Liver (tissue), 9 donors: ENCODE measurements around the gene SLIT3. TPM values are rescaled to one million over a fixed set of nuclear protein-coding genes. Genes with fewer than 3 reads are reported as not detected.

Experiments used
- DNase-seq: peaks from one replicate; pipeline ENCODE4 v3.0.0-alpha.2; 2017; ENCODE audit warnings: low spot score
- H3K27ac ChIP-seq, 2 donors: one replicate each; pipeline ENCODE4 v1.7.0; 2013; ENCODE audit warnings: inconsistent platforms in 2 of 2, low read length in 2 of 2, control low read depth in 1 of 2, low read depth in 1 of 2, mild to moderate bottlenecking in 1 of 2
- H3K27me3 ChIP-seq, 4 donors: one replicate each; pipeline versions ENCODE4 v1.6.1 to v1.7.0; 2013; ENCODE audit warnings: low read length in 3 of 4, inconsistent platforms in 1 of 4, mild to moderate bottlenecking in 1 of 4, moderate library complexity in 1 of 4; ENCODE audit not compliant: control insufficient read depth in 4 of 4, insufficient read depth in 4 of 4
- H3K36me3 ChIP-seq, 4 donors: one replicate each; pipeline versions ENCODE4 v1.6.1 to v1.7.0; 2013; ENCODE audit warnings: low read length in 3 of 4, mild to moderate bottlenecking in 3 of 4, low read depth in 1 of 4, moderate library complexity in 1 of 4; ENCODE audit not compliant: control insufficient read depth in 4 of 4, insufficient read depth in 3 of 4
- H3K4me1 ChIP-seq, 4 donors: one replicate each; pipeline versions ENCODE4 v1.6.1 to v1.7.0; 2013; ENCODE audit warnings: low read length in 3 of 4, mild to moderate bottlenecking in 3 of 4, moderate library complexity in 1 of 4; ENCODE audit not compliant: control insufficient read depth in 4 of 4, insufficient read depth in 4 of 4
- H3K4me3 ChIP-seq, 3 donors: one replicate each; pipeline versions ENCODE4 v1.6.1 to v1.7.0; 2013; ENCODE audit warnings: low read length in 3 of 3, control low read depth in 1 of 3, low read depth in 1 of 3, mild to moderate bottlenecking in 1 of 3
- H3K9ac ChIP-seq, 2 donors: one replicate each; pipeline ENCODE4 v1.7.0; 2013; ENCODE audit warnings: low read length in 2 of 2, mild to moderate bottlenecking in 2 of 2, moderate library complexity in 2 of 2, control low read depth in 1 of 2, low read depth in 1 of 2
- H3K9me3 ChIP-seq, 4 donors: one replicate each; pipeline versions ENCODE4 v1.6.1 to v1.7.0; 2013; ENCODE audit warnings: low read length in 3 of 4; ENCODE audit not compliant: control insufficient read depth in 4 of 4
- ATF3 ChIP-seq: IDR thresholded peaks from 2 replicates; pipeline ENCODE4 v1.6.1; 2016; ENCODE audit warnings: antibody characterized with exemption
- EGR1 ChIP-seq, 2 donors: IDR thresholded peaks; 2 replicates each; pipeline ENCODE4 v1.6.1; 2016 to 2018; ENCODE audit warnings: antibody characterized with exemption in 2 of 2, low read depth in 2 of 2
- GABPA ChIP-seq, 2 donors: IDR thresholded peaks in 1 of 2; conservative IDR thresholded peaks in 1 of 2; 2 replicates each; pipeline ENCODE4 v1.6.1; 2016; ENCODE audit warnings: antibody characterized with exemption in 2 of 2, mild to moderate bottlenecking in 1 of 2, moderate library complexity in 1 of 2
- HNF4A ChIP-seq, 2 donors: conservative IDR thresholded peaks; 2 replicates each; pipeline ENCODE4 v1.6.1; 2016; ENCODE audit warnings: antibody characterized with exemption in 2 of 2, mild to moderate bottlenecking in 2 of 2
- HNF4G ChIP-seq: IDR thresholded peaks from 2 replicates; pipeline ENCODE4 v1.6.1; 2016; ENCODE audit warnings: antibody characterized with exemption
- MAX ChIP-seq: IDR thresholded peaks from 2 replicates; pipeline ENCODE4 v1.6.1; 2016; ENCODE audit warnings: antibody characterized with exemption
- RAD21 ChIP-seq, 2 donors: IDR thresholded peaks; 2 replicates each; pipeline ENCODE4 v1.6.1; 2016; ENCODE audit warnings: antibody characterized with exemption in 2 of 2, mild to moderate bottlenecking in 2 of 2
- REST ChIP-seq: IDR thresholded peaks from 2 replicates; pipeline ENCODE4 v1.6.1; 2016; ENCODE audit warnings: antibody characterized with exemption, mild to moderate bottlenecking
- RXRA ChIP-seq, 2 donors: IDR thresholded peaks; 2 replicates each; pipeline ENCODE4 v1.6.1; 2017 to 2018; ENCODE audit warnings: antibody characterized with exemption in 2 of 2, mild to moderate bottlenecking in 1 of 2
- SP1 ChIP-seq: IDR thresholded peaks from 2 replicates; pipeline ENCODE4 v1.6.1; 2018; ENCODE audit warnings: antibody characterized with exemption, mild to moderate bottlenecking
- TAF1 ChIP-seq: conservative IDR thresholded peaks from 2 replicates; pipeline ENCODE4 v1.6.1; 2016; ENCODE audit warnings: antibody characterized with exemption, mild to moderate bottlenecking
- ZBTB33 ChIP-seq: IDR thresholded peaks from 2 replicates; pipeline ENCODE4 v1.6.1; 2016; ENCODE audit warnings: antibody characterized with exemption
- WGBS: extraction: QIAGEN DNeasy Blood & Tissue Kit; methylation state at CpG from one replicate; pipeline ENCODE4 v1.1.7; 2013; 5-methylcytosine and 5-hydroxymethylcytosine counted together
- polyA plus RNA-seq, 2 donors: library from polyadenylated mRNA; stranded (reverse) in 1 of 2; unstranded in 1 of 2; fragments of 200-250 nt in 1 of 2; fragments of >200 nt in 1 of 2; fragmentation: Nextera tagmentation in 1 of 2; extraction: Ambion mirVana in 1 of 2; gene quantifications; one replicate each; pipeline versions ENCODE4 v1.2.1 to v1.2.3, GENCODE V29; 2013 to 2015
- total RNA-seq, 2 donors: library from RNA; depleted of rRNA; stranded (reverse); fragments of >200 nt; gene quantifications; one replicate each; pipeline ENCODE4 v1.2.3, GENCODE V29; 2014
- TF ChIP-seq, protein P1 (sequence below): fragments of 150-350 bp; IDR thresholded peaks from 2 replicates; pipeline ENCODE4 v1.5.1; 2017; ENCODE audit warnings: improper control_type of control experiment, low read depth, low read length; ENCODE audit not compliant: missing input control
- donor health status: healthy.
- donor health status: healthy.
- donor health status: healthy.
- donor health status: healthy.
- donor health status: healthy.

The SLIT3 gene
- total and polyA plus RNA-seq, 4 donors = 0.61 to 1.3 (median 0.91) TPM

DNA sequence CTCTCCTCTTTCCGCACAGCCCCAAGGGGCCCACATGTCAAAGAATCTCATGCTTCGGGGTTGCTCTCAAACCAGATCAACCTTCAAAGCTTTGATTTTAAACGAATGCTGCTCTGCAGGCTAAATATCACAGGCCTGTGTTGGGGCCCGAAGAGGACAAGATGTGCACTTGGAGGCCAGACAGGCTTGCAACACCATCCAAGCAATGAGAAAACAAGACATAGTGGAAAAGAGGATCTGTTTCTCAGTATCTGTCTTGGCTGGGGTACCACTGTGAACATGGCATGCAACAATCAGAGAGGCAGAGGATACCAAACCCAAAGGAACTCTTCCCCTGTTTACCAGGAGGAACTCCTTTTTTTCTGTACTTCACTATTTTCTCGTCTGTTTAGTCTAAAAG lies 321.8 kb downstream of the SLIT3 start:
- H3K4me3 ChIP-seq = no peak overlapping the region

DNA sequence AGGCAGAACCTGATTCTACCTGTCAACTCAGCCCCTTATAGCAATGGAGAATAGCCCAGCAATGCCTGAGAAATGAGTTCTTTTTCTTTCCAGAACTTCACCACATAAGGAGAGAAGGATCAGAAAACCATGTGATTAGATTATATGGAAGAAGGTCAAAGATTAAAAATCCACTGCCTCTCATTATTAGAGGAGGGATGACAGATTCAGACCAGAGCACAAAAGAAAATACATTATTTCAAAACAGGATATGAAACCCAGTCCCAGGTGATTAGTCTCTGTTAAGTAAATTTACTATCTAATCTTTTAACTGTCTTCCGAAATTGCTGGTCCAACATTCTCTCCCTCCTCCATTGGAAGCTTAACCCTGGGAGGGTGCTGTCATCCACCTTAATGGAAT lies 322.4 kb downstream of the SLIT3 start:
- H3K9ac ChIP-seq = no peak overlapping the region
- 82% methylated on average over 1 of the region's 1 CpG for WGBS

More for the DNA sequence above, 321.8 kb downstream of the SLIT3 start:
- no peaks in the 10 kb centered on the region for H3K27me3 ChIP-seq
- no peaks in the 10 kb centered on the region for H3K4me1 ChIP-seq
- no peak for TF ChIP-seq SP1
- no peak overlapping the region for H3K9ac ChIP-seq
- DNase-seq = no peak
- no peaks in the 10 kb centered on the region for H3K36me3 ChIP-seq
- no peak overlapping the region for H3K27ac ChIP-seq
- 83% methylated on average over 5 of the region's 5 CpGs for WGBS
- H3K9me3 ChIP-seq = no peaks in the 10 kb centered on the region

More for the DNA sequence above, 322.4 kb downstream of the SLIT3 start:
- no peaks in the 10 kb centered on the region for H3K27me3 ChIP-seq
- no peak overlapping the region for H3K4me3 ChIP-seq
- no peaks in the 10 kb centered on the region for H3K4me1 ChIP-seq
- no peak for DNase-seq
- H3K36me3 ChIP-seq = no peaks in the 10 kb centered on the region
- no peak overlapping the region for H3K27ac ChIP-seq
- H3K9me3 ChIP-seq = no peaks in the 10 kb centered on the region
- TF ChIP-seq HNF4G (no peak), ATF3 (no peak), TAF1 (no peak), EGR1 (IDR thresholded peaks at IDR 0.05; ENCODE audit: low read depth in 2 of 2) (no peak), RAD21 (IDR thresholded peaks at IDR 0.05) (no peak), HNF4A (conservative IDR thresholded peaks at IDR 0.05) (no peak), ZBTB33 (no peak), REST (no peak), MAX (no peak), RXRA (IDR thresholded peaks at IDR 0.05) (no peak), GABPA (IDR thresholded peaks at IDR 0.05 in 1 of 2, conservative IDR thresholded peaks at IDR 0.05 in 1 of 2) (no peak)
- TF ChIP-seq, protein P1, sequence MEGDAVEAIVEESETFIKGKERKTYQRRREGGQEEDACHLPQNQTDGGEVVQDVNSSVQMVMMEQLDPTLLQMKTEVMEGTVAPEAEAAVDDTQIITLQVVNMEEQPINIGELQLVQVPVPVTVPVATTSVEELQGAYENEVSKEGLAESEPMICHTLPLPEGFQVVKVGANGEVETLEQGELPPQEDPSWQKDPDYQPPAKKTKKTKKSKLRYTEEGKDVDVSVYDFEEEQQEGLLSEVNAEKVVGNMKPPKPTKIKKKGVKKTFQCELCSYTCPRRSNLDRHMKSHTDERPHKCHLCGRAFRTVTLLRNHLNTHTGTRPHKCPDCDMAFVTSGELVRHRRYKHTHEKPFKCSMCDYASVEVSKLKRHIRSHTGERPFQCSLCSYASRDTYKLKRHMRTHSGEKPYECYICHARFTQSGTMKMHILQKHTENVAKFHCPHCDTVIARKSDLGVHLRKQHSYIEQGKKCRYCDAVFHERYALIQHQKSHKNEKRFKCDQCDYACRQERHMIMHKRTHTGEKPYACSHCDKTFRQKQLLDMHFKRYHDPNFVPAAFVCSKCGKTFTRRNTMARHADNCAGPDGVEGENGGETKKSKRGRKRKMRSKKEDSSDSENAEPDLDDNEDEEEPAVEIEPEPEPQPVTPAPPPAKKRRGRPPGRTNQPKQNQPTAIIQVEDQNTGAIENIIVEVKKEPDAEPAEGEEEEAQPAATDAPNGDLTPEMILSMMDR = no peak
